ENCODE data around the gene BANP. TPM values are rescaled to one million over a fixed set of nuclear protein-coding genes. Genes with fewer than 3 reads are reported as not detected.
"Not testable (repeated sequence)": the region's sequence is repeated elsewhere in the genome, so short reads cannot be mapped to it uniquely, and the experiment has no call there.

BANP gene
- total RNA-seq, 1 donor from 2014 or later, result 53.9 TPM

DNA sequence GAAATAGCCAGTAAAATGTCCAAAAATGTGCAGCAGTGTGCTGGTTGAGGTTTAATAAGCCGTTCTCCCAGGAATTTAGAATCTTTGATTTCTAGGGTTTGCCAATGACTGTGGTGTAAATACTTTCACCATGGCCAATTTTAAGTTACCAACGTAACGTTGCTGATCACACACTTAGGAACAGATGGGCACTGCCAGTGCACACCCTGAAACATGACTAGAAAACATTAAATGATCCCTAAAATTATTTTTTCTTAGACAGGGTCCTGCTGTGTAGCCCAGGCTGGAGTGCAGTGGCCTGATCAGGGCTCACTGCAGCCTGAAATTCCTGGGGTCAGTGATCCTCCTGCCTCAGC, 18.1 kb upstream of the BANP start:
- no peaks in the 10 kb centered on the region for H3K9me3 Mint-ChIP-seq (ENCODE audit: low read depth)
- no peak overlapping the region for H3K4me3 Mint-ChIP-seq (ENCODE audit: low read depth)
- no peak for DNase-seq (ENCODE audit: low spot score, unreplicated experiment)
- TF ChIP-seq, protein P1, sequence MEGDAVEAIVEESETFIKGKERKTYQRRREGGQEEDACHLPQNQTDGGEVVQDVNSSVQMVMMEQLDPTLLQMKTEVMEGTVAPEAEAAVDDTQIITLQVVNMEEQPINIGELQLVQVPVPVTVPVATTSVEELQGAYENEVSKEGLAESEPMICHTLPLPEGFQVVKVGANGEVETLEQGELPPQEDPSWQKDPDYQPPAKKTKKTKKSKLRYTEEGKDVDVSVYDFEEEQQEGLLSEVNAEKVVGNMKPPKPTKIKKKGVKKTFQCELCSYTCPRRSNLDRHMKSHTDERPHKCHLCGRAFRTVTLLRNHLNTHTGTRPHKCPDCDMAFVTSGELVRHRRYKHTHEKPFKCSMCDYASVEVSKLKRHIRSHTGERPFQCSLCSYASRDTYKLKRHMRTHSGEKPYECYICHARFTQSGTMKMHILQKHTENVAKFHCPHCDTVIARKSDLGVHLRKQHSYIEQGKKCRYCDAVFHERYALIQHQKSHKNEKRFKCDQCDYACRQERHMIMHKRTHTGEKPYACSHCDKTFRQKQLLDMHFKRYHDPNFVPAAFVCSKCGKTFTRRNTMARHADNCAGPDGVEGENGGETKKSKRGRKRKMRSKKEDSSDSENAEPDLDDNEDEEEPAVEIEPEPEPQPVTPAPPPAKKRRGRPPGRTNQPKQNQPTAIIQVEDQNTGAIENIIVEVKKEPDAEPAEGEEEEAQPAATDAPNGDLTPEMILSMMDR (IDR thresholded peaks at IDR 0.05; ENCODE audit: unreplicated experiment), result no peak
- no peak overlapping the region for H3K27ac Mint-ChIP-seq
- H3K27me3 Mint-ChIP-seq, result no peaks in the 10 kb centered on the region
- H3K36me3 Mint-ChIP-seq (ENCODE audit: insufficient read depth), result peaks cover 1% of the 10 kb centered on the region
- peaks cover 18% of the 10 kb centered on the region for H3K4me1 Mint-ChIP-seq (ENCODE audit: low read depth)

DNA sequence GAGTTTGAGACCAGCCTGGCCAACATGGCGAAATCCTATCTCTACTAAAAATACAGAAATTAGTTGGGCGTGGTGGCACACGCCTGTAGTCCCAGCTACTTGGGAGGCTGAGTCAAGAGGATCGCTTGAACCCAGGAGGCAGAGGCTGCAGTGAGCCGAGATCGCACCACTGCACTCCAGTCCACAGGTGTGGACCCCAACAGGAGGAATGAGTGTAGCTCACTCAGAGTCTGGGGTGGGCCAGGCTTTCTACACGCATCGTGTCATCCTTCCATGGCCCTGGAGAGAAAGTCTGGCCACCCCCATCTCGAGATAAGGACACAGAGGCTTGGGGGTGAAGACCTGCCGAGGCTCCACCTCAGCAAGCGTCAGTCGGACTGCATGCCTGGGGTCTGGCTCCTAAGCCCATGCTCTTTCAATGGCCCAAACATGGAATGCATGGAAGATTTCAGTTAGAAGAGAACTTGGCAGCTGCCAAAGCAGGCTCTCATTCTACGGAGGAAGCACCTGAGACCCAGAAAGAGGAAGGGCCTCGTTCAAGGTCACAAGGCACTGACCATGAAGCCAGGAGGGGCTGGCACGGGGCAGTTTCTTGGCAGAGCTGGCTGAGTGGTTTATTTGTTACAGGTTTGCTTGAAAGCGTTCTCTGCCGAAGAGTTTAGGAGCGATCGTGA, 16.3 kb upstream of the BANP start:
- peaks cover 18% of the 10 kb centered on the region for H3K4me1 Mint-ChIP-seq (ENCODE audit: low read depth)
- not testable (repeated sequence) for H3K4me3 Mint-ChIP-seq (ENCODE audit: low read depth); H3K27ac Mint-ChIP-seq; H3K27me3 Mint-ChIP-seq; DNase-seq (ENCODE audit: low spot score, unreplicated experiment); H3K9me3 Mint-ChIP-seq (ENCODE audit: low read depth); H3K36me3 Mint-ChIP-seq (ENCODE audit: insufficient read depth)

DNA sequence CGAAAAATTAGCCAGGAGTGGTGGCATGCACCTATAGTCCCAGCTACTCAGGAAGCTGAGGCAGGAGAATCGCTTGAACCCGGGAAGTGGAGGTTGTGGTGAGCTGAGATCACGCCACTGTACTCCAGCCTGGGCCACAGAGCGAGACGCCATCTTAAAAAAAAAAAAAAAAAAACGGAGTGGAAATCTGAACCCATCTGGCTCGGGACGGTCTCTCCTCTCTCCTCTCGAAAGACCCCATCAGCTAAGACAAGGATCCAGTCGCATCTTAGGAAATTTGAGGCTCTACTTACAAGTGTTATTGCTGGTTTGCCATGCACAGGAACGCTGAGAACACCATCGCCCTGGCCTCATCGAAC, 15.2 kb upstream of the BANP start:
- not testable (repeated sequence) for H3K36me3 Mint-ChIP-seq (ENCODE audit: insufficient read depth)

DNA sequence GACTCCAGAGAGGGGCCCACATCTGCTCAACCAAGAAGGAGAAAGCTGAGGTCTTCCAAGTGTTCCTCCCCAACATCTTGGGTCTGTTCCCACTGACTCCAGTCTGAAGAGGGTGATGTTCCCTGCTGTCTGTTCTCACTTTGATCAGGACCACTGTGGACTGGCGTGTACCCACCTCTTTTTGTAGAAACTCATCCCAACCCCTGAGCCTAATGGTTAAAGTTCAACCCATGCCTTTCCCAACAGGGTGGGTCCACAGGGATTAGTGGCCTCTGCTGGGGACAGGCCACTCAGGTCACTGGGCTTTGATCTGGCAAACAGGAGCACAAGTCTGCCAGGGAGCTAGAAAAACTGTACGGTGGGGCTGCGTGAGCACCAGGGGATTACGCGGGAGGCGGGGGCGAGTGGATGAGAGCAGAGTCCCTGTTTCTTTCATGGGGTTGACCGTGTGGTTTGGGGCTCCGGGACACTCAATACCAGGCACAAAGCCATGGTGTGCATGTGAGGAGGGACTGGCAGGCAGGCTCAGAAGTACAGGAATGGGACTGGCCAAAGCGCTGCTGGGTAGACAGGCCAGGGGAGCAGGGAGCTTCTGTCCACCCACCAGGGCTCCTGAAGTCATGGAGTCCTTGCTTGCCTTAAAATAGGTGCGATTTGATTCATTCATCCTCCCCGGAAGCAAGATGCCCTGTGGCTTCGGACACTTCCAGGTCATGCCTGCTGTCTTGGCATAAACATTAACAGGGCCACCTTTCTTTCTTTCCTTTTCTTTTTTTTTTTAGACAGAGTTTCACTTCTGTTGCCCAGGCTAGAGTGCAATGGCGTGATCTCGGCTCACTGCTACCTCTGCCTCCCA, 14.6 kb upstream of the BANP start, which contains the start of gene CA5A:
Gene CA5A (minus strand): TSS at position 155 of the 856 bp plus-strand sequence. CDS start 79 bp downstream, at position 76.
- TF ChIP-seq, protein P1 (IDR thresholded peaks at IDR 0.05; ENCODE audit: unreplicated experiment), result no peak
- Mint-ChIP-seq H3K27me3 (no peaks in the 10 kb centered on the region), H3K36me3 (ENCODE audit: insufficient read depth) (peaks cover 3% of the 10 kb centered on the region), H3K4me3 (ENCODE audit: low read depth) (no peak within 1 kb of the TSS), H3K4me1 (ENCODE audit: low read depth) (peaks cover 20% of the 10 kb centered on the region), H3K9me3 (ENCODE audit: low read depth) (peaks cover 6% of the 10 kb centered on the region), H3K27ac (no peak within 1 kb of the TSS)
- DNase-seq (ENCODE audit: low spot score, unreplicated experiment), result no peak

More for the DNA sequence above, 15.2 kb upstream of the BANP start:
- not testable (repeated sequence) for H3K4me3 Mint-ChIP-seq (ENCODE audit: low read depth); H3K27me3 Mint-ChIP-seq; DNase-seq (ENCODE audit: low spot score, unreplicated experiment); H3K9me3 Mint-ChIP-seq (ENCODE audit: low read depth); H3K27ac Mint-ChIP-seq
- H3K4me1 Mint-ChIP-seq (ENCODE audit: low read depth), result peaks cover 20% of the 10 kb centered on the region

DNA sequence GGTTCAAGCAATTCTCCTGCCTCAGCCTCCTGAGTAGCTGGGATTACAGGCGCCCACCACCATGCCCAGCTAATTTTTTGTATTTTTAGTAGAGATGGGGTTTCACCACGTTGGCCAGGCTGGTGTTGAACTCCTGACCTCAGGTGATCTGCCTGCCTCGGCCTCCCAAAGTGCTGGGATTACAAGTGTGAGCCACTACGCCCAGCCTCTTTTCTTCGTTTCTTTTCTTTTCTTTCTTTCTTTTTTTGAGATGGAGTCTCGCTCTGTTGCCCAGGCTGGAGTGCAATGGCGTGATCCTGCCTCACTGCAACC, 14.0 kb upstream of the BANP start:
- H3K36me3 Mint-ChIP-seq (ENCODE audit: insufficient read depth); H3K27ac Mint-ChIP-seq; H3K27me3 Mint-ChIP-seq; H3K9me3 Mint-ChIP-seq (ENCODE audit: low read depth); DNase-seq (ENCODE audit: low spot score, unreplicated experiment); H3K4me3 Mint-ChIP-seq (ENCODE audit: low read depth): not testable (repeated sequence)
- H3K4me1 Mint-ChIP-seq (ENCODE audit: low read depth), result peaks cover 15% of the 10 kb centered on the region

DNA sequence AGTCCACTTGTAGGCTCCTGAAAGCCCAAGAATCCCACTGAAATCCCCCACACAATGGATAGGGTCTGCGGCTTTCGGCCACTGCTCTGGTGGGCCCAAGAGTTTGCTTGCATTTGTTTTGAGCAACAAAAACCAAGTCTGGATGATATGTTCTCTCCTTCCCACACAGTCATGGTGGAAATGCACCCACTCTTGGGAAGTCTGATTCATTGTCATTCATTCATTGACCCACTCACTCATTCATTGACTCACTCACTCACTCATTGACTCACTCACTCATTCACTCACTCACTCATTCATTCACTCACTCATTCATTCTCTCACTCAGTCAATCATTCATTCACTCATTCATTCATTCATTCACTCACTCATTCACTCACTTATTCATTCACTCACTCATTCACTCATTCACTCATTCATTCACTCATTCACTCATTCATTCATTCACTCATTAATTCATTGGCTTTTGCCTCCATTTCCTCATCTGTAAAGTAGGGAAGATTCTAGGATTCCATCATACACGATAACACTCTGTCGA, 12.8 kb upstream of the BANP start:
- DNase-seq (ENCODE audit: low spot score, unreplicated experiment), result no peak
- Mint-ChIP-seq H3K27ac (no peak overlapping the region), H3K27me3 (no peaks in the 10 kb centered on the region), H3K4me1 (ENCODE audit: low read depth) (peaks cover 16% of the 10 kb centered on the region), H3K9me3 (ENCODE audit: low read depth) (peaks cover 6% of the 10 kb centered on the region), H3K4me3 (ENCODE audit: low read depth) (no peak overlapping the region), H3K36me3 (ENCODE audit: insufficient read depth) (peaks cover 2% of the 10 kb centered on the region)
- TF ChIP-seq, protein P1 (IDR thresholded peaks at IDR 0.05; ENCODE audit: unreplicated experiment), result no peak

All from progenitor cell of endocrine pancreas (in vitro differentiated cells).